MCF 10A (cell line): ENCODE data around the gene MAN2B2. TPM values are rescaled to one million over a fixed set of nuclear protein-coding genes. Genes with fewer than 3 reads are reported as not detected.

Experiments
- BruUV-seq: library from RNA; stranded (reverse); fragments of 400-500 nt; replicated peaks from 2 replicates; lab custom pipeline; 2021; lab: Mats Ljungman, UMichigan
- CTCF ChIA-PET: fragments of 300-600 bp; sonication (Branson Sonifier 250); formaldehyde crosslinking; extraction: SDS; loops from one replicate; lab custom pipeline; 2021; ENCODE audit warnings: antibody characterized with exemption, inconsistent platforms; lab: Yijun Ruan, JAX
- POLR2A ChIA-PET: fragments of 300-600, 350-650 bp; sonication (Branson Sonifier 250); formaldehyde crosslinking; extraction: SDS; loops from one replicate; lab custom pipeline; 2020; ENCODE audit warnings: antibody characterized with exemption, inconsistent platforms; lab: Yijun Ruan, JAX
- DNase-seq: peaks from one replicate; pipeline ENCODE4 v3.0.0-alpha.2; 2018; ENCODE audit not compliant: unreplicated experiment
- H3K27ac Mint-ChIP-seq: one replicate; pipeline ENCODE4 v1.8.0; 2022; ENCODE audit warnings: mild to moderate bottlenecking, low read depth, mixed read lengths; ENCODE audit not compliant: unreplicated experiment
- H3K27me3 Mint-ChIP-seq: one replicate; pipeline ENCODE4 v1.8.0; 2022; ENCODE audit warnings: mixed read lengths; ENCODE audit not compliant: insufficient read depth, unreplicated experiment
- H3K36me3 Mint-ChIP-seq: one replicate; pipeline ENCODE4 v1.8.0; 2022; ENCODE audit warnings: mild to moderate bottlenecking, moderate library complexity, mixed read lengths; ENCODE audit not compliant: insufficient read depth, unreplicated experiment
- H3K4me1 Mint-ChIP-seq: one replicate; pipeline ENCODE4 v1.8.0; 2022; ENCODE audit warnings: mixed read lengths; ENCODE audit not compliant: insufficient read depth, unreplicated experiment
- H3K4me3 Mint-ChIP-seq: one replicate; pipeline ENCODE4 v1.8.0; 2022; ENCODE audit warnings: mild to moderate bottlenecking, moderate library complexity, mixed read lengths; ENCODE audit not compliant: unreplicated experiment
- H3K9me3 Mint-ChIP-seq: one replicate; pipeline ENCODE4 v1.8.0; 2022; ENCODE audit warnings: mixed read lengths; ENCODE audit not compliant: unreplicated experiment
- intact Hi-C: fragments of 100-400 bp; cut with micrococcal nuclease; formaldehyde crosslinking; loops from 2 replicates; pipeline ENCODE4 v1.14.1; 2022
- total RNA-seq: library from RNA; stranded (reverse); gene quantifications from 2 replicates; pipeline ENCODE4 v1.2.3, GENCODE V29; 2022
- TF ChIP-seq, protein P1 (sequence below): fragments of 200-600 bp; IDR thresholded peaks from one replicate; pipeline ENCODE4 v1.8.0; 2022; ENCODE audit warnings: antibody characterized with exemption, mild to moderate bottlenecking; ENCODE audit not compliant: unreplicated experiment

Gene MAN2B2
- total RNA-seq, 1 experiment from 2014 or later, result 12.5 TPM

DNA sequence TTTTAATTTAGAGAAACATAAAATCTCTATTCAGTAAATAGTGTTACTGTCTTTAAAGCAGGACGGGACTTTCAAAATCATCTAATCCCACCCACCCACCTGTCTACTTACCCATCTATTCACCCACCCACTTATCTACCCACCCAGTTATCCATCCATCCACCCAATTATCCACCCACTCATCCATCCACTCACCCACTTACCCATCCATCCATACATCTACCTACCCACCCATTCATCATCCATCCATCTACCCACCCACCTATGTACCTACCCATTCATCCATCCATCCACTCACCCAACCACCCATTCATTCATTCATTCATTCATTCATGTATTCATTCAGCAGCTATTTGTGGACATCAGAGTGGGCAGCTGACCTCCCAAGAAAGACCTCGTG, 30.6 kb downstream of the MAN2B2 start:
- TF ChIP-seq, protein P1, sequence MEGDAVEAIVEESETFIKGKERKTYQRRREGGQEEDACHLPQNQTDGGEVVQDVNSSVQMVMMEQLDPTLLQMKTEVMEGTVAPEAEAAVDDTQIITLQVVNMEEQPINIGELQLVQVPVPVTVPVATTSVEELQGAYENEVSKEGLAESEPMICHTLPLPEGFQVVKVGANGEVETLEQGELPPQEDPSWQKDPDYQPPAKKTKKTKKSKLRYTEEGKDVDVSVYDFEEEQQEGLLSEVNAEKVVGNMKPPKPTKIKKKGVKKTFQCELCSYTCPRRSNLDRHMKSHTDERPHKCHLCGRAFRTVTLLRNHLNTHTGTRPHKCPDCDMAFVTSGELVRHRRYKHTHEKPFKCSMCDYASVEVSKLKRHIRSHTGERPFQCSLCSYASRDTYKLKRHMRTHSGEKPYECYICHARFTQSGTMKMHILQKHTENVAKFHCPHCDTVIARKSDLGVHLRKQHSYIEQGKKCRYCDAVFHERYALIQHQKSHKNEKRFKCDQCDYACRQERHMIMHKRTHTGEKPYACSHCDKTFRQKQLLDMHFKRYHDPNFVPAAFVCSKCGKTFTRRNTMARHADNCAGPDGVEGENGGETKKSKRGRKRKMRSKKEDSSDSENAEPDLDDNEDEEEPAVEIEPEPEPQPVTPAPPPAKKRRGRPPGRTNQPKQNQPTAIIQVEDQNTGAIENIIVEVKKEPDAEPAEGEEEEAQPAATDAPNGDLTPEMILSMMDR, result no peak
- Mint-ChIP-seq H3K4me3 (no peak overlapping the region), H3K4me1 (no peaks in the 10 kb centered on the region), H3K9me3 (peaks cover 9% of the 10 kb centered on the region), H3K27me3 (no peaks in the 10 kb centered on the region), H3K27ac (no peak overlapping the region), H3K36me3 (peaks cover 14% of the 10 kb centered on the region)
- DNase-seq, result no peak
- intact Hi-C loops, result no loop called here
- BruUV-seq, result no TSS peak
- ChIA-PET CTCF (interaction anchor here (0.6 kb wide), 3 partner anchors 230 to 603 kb away, joined by 3 read pairs; no protein-coding TSS in a partner anchor), POLR2A (no interaction called here)

DNA sequence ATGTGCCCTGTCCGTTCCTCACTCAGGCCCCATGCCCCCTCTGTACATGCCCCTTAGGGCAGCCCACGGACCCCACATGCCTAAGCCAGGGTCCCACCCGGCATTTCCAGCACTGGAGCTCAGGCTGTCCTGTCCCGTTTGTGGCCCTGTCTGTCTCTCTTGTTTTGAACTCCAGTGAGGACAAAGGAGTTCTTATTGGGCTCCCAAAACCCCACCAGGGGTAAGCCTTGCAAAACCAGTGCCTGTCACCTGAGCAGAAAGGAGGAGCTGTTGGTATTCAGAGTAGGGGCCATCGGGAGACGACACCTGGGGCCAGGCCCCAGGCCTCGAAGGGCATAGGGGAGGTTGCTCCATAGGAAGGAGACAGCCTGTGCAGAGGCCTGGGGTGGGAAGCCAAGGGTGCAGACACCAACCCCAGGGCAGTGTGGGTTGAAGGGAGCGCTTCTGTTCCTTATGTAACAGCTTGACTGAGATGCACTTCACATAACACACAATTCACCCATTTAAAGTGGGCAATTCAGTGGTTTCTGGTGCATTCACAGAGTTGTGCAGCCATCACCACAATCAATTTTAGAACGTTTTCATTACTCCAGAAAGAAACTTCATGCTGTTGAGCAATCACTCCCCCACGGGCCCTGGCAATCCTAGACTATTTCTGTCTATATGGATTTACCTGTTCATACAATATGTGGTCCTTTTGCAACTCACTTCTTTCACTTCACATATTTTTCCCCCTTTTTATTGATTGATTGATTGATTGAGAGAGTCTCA, 31.7 kb downstream of the MAN2B2 start:
- POLR2A ChIA-PET, result interaction anchor here (0.7 kb wide), 1 partner anchor 215 kb away, joined by 5 read pairs; no protein-coding TSS in a partner anchor
- no peak for DNase-seq

DNA sequence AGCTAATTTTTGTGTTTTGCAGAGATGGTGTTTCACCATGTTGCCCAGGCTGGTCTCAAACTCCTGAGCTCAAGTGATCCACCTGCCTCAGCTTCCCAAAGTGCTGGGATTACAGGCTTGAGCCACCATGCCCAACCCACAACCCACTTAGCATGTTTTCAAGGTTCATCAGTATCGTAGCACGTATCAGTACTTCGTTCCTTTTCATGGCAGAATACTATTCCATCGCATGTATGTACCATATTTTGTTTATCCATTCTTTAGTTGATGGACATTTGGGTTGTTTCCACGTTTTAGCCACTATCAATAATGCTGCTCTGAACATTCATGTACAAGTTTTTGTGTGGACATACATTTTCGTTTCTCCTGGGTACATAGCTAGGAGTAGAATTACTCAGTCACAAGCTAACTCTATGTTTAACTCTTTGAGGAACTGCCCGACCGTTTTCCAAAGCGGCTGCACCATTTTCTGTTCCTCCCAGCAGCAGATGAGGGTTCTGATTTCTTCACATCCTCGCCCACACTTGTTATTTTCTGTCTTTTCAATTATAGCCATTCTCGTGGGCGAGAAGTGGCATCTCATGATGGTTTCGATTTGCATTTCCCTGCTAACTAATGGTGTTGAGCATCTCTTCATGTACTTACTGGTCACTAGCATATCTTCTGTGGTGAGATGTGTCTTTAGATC, 32.5 kb downstream of the MAN2B2 start:
- Mint-ChIP-seq H3K4me3 (no peak overlapping the region), H3K4me1 (no peaks in the 10 kb centered on the region), H3K27ac (no peak overlapping the region), H3K36me3 (peaks cover 10% of the 10 kb centered on the region), H3K9me3 (peaks cover 9% of the 10 kb centered on the region), H3K27me3 (no peaks in the 10 kb centered on the region)
- DNase-seq, result no peak
- POLR2A ChIA-PET, result no interaction called here
- CTCF ChIA-PET, result interaction anchor here (1.9 kb wide), 1 partner anchor 61 kb away, joined by 5 read pairs; no protein-coding TSS in a partner anchor
- TF ChIP-seq, protein P1, result no peak
- intact Hi-C loops, result no loop called here
- BruUV-seq, result no TSS peak

More for the DNA sequence above, 31.7 kb downstream of the MAN2B2 start:
- H3K36me3 Mint-ChIP-seq, result peaks cover 10% of the 10 kb centered on the region
- CTCF ChIA-PET, result no interaction called here
- H3K4me1 Mint-ChIP-seq, result no peaks in the 10 kb centered on the region
- H3K9me3 Mint-ChIP-seq, result peaks cover 9% of the 10 kb centered on the region
- no peak overlapping the region for H3K27ac Mint-ChIP-seq
- TF ChIP-seq, protein P1, result no peak
- H3K27me3 Mint-ChIP-seq, result no peaks in the 10 kb centered on the region
- BruUV-seq, result no TSS peak
- intact Hi-C loops, result no loop called here
- H3K4me3 Mint-ChIP-seq, result no peak overlapping the region

GRCh38 chr4:6608758-6609414, 33.9 kb downstream of the MAN2B2 start:
- peaks cover 5% of the 10 kb centered on the region for H3K36me3 Mint-ChIP-seq
- no peak overlapping the region for H3K4me3 Mint-ChIP-seq
- TF ChIP-seq, protein P1, result no peak
- H3K9me3 Mint-ChIP-seq, result peaks cover 6% of the 10 kb centered on the region
- no peaks in the 10 kb centered on the region for H3K27me3 Mint-ChIP-seq
- H3K4me1 Mint-ChIP-seq, result no peaks in the 10 kb centered on the region
- DNase-seq, result no peak
- intact Hi-C loops, result no loop called here
- BruUV-seq, result no TSS peak
- ChIA-PET POLR2A (no interaction called here), CTCF (interaction anchor here (1.0 to 1.9 kb wide), 2 partner anchors 62 to 248 kb away, joined by 3 to 5 read pairs; no protein-coding TSS in a partner anchor)
- no peak overlapping the region for H3K27ac Mint-ChIP-seq
